HG03196 (cell line): ENCODE data around the gene CYP27A1.
"Not testable (repeated sequence)": the region's sequence is repeated elsewhere in the genome, so short reads cannot be mapped to it uniquely, and the experiment has no call there.

ENCODE experiments used
- ATAC-seq: cut with Tn5 transposase; IDR thresholded peaks from one replicate; pipeline ENCODE4 v1.9.1; 2021; ENCODE audit not compliant: unreplicated experiment

CYP27A1 gene

DNA sequence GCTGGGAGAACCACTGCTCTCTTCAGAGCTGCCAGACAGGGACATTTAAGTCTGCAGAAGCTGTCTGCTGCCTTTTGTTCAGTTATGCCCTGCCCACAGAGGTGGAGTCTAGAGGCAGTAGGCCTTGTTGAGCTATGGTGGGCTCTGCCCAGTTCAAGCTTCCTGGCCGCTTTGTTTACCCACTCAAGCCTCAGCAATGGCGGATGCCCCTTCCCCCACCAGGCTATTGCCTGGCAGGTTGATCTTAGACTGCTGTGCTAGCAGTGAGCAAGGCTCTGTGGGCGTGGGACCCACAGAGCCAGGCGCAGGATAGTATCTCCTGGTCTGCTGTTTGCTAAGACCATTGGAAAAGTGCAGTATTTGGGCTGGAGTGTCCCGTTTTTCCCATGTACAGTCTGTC lies 9.2 kb upstream of the CYP27A1 start:
- ATAC-seq: not testable (repeated sequence)

DNA sequence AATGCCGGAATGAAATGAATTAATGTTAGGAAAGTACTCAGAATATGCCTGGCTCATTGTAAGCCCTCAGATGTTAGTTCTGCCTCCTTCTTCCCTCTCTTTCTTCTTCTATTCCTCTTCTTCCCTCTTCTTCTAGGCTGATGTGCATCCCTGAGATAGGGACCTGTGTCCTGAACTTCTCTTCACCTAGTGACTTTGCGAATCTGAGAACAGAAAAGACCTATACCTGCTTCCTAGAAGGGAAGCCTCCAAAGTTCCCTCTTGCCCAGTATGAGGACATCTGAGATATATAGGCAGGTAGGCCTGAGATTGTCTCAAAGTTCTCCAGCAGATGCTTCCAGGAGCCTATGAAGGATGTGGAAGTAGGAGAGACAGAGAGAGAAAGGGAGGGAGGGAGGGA lies 8.1 kb upstream of the CYP27A1 start:
- ATAC-seq: no peak

- no peak for ATAC-seq
Observed at GRCh38 chr2:218776488-218776887, 5.5 kb upstream of the CYP27A1 start.

- no peak for ATAC-seq
Observed at GRCh38 chr2:218777276-218777990, 4.5 kb upstream of the CYP27A1 start.

DNA sequence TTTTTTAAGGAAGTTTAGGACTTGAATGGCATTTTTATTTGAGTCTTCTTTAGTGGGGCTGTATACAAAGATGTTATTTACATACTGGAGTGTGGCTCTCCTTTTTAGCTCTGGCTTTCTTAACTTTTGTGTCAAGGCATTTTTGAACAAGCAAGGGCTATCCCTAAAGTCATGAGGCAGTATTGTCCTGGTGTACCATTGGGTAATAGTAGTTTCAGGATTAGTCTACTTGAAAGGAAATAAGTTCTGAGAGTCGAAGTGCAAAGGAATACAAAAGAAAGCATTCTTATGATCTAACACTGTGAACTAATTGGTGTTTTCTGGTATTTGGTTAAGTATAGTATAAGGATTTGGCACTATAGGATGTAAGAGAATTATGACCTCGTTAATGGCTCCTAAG lies 1.9 kb upstream of the CYP27A1 start:
- no peak for ATAC-seq

GRCh38 chr2:218780851-218781690 lies 876 bp upstream of the CYP27A1 start:
- ATAC-seq: no peak

DNA sequence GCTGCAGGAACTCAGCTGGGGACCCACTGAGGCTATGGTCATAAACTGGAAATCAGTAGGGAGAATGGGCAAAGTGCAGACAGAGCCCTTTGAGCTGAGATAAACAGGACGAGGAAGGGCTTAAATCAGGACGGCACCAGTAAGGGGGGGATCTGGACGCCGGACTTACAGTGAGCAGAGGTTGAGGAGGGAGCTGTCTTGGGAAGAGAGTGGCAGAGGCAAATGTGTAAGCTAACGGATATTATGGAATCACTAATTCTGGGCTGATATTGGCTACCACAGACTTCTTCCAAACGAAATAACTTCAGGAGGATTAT lies 539 bp downstream of the CYP27A1 start:
- no peak for ATAC-seq

- ATAC-seq: no peak
Observed at GRCh38 chr2:218783688-218784087, 1.7 kb downstream of the CYP27A1 start.

- no peak for ATAC-seq
Observed at GRCh38 chr2:218785103-218785502, 3.2 kb downstream of the CYP27A1 start.

DNA sequence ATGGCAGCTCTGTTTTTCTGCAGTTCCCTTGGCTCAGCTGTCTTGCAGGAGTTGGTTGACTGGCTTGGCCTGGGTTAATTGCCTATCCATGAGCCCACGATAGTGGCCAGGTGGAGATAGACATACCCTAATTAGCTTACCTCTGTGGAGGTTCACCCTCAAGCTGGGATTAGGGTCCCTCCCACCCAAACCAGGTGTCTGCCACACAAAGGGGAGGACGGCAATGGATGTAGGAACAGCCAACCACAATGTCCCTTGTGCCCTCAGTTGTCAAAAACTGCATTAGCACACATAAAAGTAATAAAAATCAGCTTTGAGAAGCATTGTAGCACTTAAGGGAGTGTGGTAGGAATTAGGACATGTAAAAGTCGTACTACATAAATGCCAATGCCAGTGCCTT lies 4.2 kb downstream of the CYP27A1 start:
- no peak for ATAC-seq

DNA sequence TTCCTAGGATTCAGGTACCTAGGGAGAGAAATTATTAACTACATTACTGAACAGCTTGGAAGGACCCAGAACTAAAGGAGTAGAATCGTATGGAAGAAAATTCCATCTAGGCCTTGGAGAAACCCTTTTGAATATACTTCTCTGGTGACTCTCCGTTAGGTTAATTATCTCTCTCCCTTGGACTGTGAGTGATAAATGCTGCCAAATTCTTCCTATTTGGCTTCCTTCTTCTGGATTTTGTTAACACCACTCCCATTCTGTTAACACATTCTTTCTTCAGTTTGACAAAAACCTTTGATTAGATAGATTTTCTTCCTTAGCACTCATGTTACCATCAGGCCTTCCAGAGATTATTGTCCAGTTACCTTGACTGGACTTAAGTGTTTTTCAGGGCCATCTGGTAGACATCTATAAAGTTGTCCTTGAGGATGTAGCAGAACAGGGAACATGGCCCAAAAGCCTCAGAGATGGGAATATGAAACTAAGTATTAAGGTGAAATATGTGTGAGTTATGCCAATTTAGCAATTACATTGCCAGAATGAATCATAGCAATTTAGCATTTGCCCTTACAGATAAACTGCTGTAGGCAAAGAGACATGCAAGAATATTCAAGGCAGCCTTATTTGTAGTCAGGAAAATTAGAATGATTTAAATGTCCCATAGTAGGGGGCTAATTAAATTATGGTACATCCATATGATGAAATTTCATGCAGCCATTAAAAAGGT lies 6.7 kb downstream of the CYP27A1 start:
- no peak for ATAC-seq

DNA sequence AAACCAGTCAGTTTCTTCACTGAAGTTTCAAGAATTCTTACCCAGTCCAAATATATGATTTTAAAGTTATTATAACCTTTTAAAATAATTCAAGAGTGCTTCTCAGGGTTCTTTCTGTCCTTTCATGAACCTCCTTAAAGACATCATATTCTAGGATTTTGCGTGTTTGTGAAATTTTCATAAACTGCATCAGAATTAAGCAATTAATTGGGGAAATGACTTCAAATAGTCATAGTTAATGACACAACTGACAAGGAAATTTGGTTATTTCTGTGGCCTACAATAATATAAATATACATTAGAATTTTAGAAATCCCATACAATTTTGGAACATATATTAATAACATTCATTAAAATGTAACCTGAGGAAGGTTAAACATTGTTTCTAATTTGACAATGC lies 10.5 kb downstream of the CYP27A1 start:
- no peak for ATAC-seq

DNA sequence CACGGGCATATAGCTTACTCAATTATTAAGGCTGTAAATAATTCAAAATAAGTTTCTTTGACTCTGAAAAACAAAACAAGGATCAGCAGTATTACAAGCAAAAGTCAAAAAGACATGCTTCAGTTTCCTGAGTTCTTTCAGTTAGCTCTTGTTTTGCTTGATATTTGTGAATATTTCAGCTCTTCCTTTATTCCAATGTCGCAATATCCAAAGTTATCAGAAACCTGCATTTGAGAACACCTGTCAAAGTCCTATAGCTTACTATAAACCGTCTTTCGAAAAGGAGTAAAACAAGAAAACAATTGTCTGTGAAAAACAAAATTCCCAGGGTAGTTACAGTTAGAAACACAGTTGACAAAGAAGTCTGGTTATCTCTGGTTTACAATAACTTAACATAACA lies 14.7 kb downstream of the CYP27A1 start:
- ATAC-seq: no peak

DNA sequence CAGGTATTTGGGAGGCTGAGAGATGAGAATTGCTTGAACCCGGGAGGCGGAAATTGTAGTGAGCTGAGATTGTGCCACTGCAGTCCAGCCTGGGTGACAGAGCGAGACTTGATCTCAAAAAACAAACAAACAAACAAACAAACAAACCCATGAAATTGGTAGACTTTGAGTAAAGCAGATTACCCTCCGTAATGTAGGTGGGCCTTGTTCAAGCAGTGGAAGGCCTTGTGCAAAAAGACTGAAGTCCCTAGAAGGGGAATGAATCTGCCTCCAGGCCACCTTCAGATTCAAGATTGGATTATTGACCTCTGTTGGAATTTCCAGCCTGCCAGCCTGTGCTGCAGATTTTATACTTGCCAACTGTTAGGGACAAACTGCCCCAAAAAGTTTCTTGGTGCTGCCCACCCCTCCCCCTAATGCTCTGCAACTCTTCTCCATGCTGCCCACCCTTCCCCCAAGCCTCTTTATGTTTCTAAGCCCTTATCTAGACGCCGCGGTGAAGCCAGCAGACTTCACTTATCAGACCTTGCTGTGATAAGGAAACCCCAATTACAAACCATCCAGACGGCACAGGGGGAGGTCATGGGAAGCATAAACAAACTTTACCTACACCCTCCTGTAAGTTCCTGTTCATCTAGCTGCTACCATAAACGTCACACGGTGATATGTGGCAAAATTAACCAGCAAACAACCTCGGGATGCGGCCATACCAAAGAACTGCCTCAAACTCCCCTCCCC lies 17.0 kb downstream of the CYP27A1 start:
- no peak for ATAC-seq

DNA sequence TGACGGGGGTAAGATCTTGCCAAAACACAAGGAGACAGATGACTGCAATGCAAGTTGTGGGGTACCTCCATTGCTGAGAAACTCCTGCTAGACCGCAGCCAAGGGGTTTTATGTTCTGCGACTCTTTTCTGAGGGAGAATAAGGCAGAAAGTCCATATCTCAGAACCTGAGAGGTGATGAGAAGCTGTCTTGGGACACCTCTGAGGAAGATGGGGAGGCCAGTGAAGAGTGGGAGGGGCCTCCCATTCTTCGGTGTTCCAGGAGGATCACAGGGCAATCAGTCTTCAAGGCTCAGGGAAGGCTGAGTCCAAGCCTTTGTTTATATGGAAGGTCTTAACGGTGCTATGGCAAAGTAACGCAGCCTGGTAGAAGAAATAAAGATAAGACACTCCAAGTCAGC lies 18.0 kb downstream of the CYP27A1 start:
- no peak for ATAC-seq

GRCh38 chr2:218802386-218802994 lies 20.5 kb downstream of the CYP27A1 start:
- ATAC-seq: no peak

GRCh38 chr2:218804817-218805216 lies 22.9 kb downstream of the CYP27A1 start:
- ATAC-seq: no peak

- no peak for ATAC-seq
Observed at GRCh38 chr2:218805627-218806026, 23.7 kb downstream of the CYP27A1 start.

DNA sequence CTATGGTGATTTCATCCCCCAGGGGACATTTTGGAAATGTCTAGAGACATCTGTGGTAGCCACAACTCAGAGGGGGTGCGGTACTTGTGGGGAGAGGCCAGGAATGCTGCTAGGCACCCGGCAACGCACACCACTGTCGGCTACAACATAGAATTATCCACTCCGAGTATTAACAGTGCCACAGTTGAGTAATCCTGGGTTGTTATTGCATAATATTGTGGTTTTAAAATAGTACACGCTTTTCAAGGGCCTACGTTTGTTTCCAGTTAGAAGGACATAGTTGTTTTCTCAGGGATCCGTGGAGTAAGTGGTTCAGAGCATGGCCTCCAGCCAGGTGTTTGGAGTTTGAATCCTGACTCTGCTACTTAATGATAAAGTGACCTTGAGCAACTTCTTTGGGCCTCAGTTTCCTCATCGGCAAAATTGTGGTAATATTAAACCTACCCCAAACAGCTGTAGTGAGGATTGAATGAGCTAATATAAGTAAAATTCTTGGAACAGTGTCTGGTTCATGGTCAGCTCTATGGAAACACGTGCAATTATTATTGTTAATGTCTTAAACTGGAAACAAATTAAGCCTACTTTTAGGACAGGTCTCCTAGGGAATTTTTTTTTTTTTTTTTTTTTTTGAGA lies 24.5 kb downstream of the CYP27A1 start:
- no peak for ATAC-seq

DNA sequence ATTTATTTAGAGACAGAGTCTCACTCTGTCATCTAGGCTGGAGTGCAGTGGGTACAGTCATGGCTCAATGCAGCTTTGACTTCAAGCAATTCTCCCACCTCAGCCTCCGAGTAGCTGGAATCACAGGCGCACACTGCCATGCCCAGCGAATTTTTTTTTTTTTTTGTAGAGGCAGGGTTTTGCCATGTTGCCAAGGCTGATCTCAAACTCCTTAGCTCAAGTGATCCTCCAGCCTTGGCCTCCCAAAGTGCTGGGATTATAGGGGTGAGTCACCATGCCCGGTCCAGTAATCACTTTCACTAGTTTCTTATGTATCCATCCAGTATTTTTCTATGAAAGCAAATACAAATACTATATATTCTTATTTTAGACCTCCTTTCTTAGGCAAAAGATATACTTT lies 25.7 kb downstream of the CYP27A1 start:
- no peak for ATAC-seq
